Liver (tissue), 9 donors: ENCODE data around the gene IGF2BP3. TPM values are rescaled to one million over a fixed set of nuclear protein-coding genes. Genes with fewer than 3 reads are reported as not detected.

ENCODE experiments used
- DNase-seq: peaks from one replicate; pipeline ENCODE4 v3.0.0-alpha.2; 2017; ENCODE audit warnings: low spot score
- H3K27ac ChIP-seq, 2 donors: one replicate each; pipeline ENCODE4 v1.7.0; 2013; ENCODE audit warnings: inconsistent platforms in 2 of 2, low read length in 2 of 2, control low read depth in 1 of 2, low read depth in 1 of 2, mild to moderate bottlenecking in 1 of 2
- H3K27me3 ChIP-seq, 4 donors: one replicate each; pipeline versions ENCODE4 v1.6.1 to v1.7.0; 2013; ENCODE audit warnings: low read length in 3 of 4, inconsistent platforms in 1 of 4, mild to moderate bottlenecking in 1 of 4, moderate library complexity in 1 of 4; ENCODE audit not compliant: control insufficient read depth in 4 of 4, insufficient read depth in 4 of 4
- H3K36me3 ChIP-seq, 4 donors: one replicate each; pipeline versions ENCODE4 v1.6.1 to v1.7.0; 2013; ENCODE audit warnings: low read length in 3 of 4, mild to moderate bottlenecking in 3 of 4, low read depth in 1 of 4, moderate library complexity in 1 of 4; ENCODE audit not compliant: control insufficient read depth in 4 of 4, insufficient read depth in 3 of 4
- H3K4me1 ChIP-seq, 4 donors: one replicate each; pipeline versions ENCODE4 v1.6.1 to v1.7.0; 2013; ENCODE audit warnings: low read length in 3 of 4, mild to moderate bottlenecking in 3 of 4, moderate library complexity in 1 of 4; ENCODE audit not compliant: control insufficient read depth in 4 of 4, insufficient read depth in 4 of 4
- H3K4me3 ChIP-seq, 3 donors: one replicate each; pipeline versions ENCODE4 v1.6.1 to v1.7.0; 2013; ENCODE audit warnings: low read length in 3 of 3, control low read depth in 1 of 3, low read depth in 1 of 3, mild to moderate bottlenecking in 1 of 3
- H3K9ac ChIP-seq, 2 donors: one replicate each; pipeline ENCODE4 v1.7.0; 2013; ENCODE audit warnings: low read length in 2 of 2, mild to moderate bottlenecking in 2 of 2, moderate library complexity in 2 of 2, control low read depth in 1 of 2, low read depth in 1 of 2
- H3K9me3 ChIP-seq, 4 donors: one replicate each; pipeline versions ENCODE4 v1.6.1 to v1.7.0; 2013; ENCODE audit warnings: low read length in 3 of 4; ENCODE audit not compliant: control insufficient read depth in 4 of 4
- ATF3 ChIP-seq: IDR thresholded peaks from 2 replicates; pipeline ENCODE4 v1.6.1; 2016; ENCODE audit warnings: antibody characterized with exemption
- CTCF ChIP-seq: fragments of 150-350 bp; IDR thresholded peaks from 2 replicates; pipeline ENCODE4 v1.5.1; 2017; ENCODE audit warnings: improper control_type of control experiment, low read depth, low read length; ENCODE audit not compliant: missing input control
- EGR1 ChIP-seq, 2 donors: IDR thresholded peaks; 2 replicates each; pipeline ENCODE4 v1.6.1; 2016 to 2018; ENCODE audit warnings: antibody characterized with exemption in 2 of 2, low read depth in 2 of 2
- FOXA1 ChIP-seq: IDR thresholded peaks from 2 replicates; pipeline ENCODE4 v1.6.1; 2016; ENCODE audit warnings: antibody characterized with exemption
- FOXA2 ChIP-seq: IDR thresholded peaks from 2 replicates; pipeline ENCODE4 v1.6.1; 2016; ENCODE audit warnings: antibody characterized with exemption
- GABPA ChIP-seq, 2 donors: IDR thresholded peaks in 1 of 2; conservative IDR thresholded peaks in 1 of 2; 2 replicates each; pipeline ENCODE4 v1.6.1; 2016; ENCODE audit warnings: antibody characterized with exemption in 2 of 2, mild to moderate bottlenecking in 1 of 2, moderate library complexity in 1 of 2
- HNF4A ChIP-seq, 2 donors: conservative IDR thresholded peaks; 2 replicates each; pipeline ENCODE4 v1.6.1; 2016; ENCODE audit warnings: antibody characterized with exemption in 2 of 2, mild to moderate bottlenecking in 2 of 2
- HNF4G ChIP-seq: IDR thresholded peaks from 2 replicates; pipeline ENCODE4 v1.6.1; 2016; ENCODE audit warnings: antibody characterized with exemption
- JUND ChIP-seq, 2 donors: IDR thresholded peaks; 2 replicates each; pipeline ENCODE4 v1.6.1; 2016; ENCODE audit warnings: antibody characterized with exemption in 2 of 2
- MAX ChIP-seq: IDR thresholded peaks from 2 replicates; pipeline ENCODE4 v1.6.1; 2016; ENCODE audit warnings: antibody characterized with exemption
- NR2F2 ChIP-seq: IDR thresholded peaks from 2 replicates; pipeline ENCODE4 v1.6.1; 2016; ENCODE audit warnings: antibody characterized with exemption
- RAD21 ChIP-seq, 2 donors: IDR thresholded peaks; 2 replicates each; pipeline ENCODE4 v1.6.1; 2016; ENCODE audit warnings: antibody characterized with exemption in 2 of 2, mild to moderate bottlenecking in 2 of 2
- REST ChIP-seq: IDR thresholded peaks from 2 replicates; pipeline ENCODE4 v1.6.1; 2016; ENCODE audit warnings: antibody characterized with exemption, mild to moderate bottlenecking
- RXRA ChIP-seq, 2 donors: IDR thresholded peaks; 2 replicates each; pipeline ENCODE4 v1.6.1; 2017 to 2018; ENCODE audit warnings: antibody characterized with exemption in 2 of 2, mild to moderate bottlenecking in 1 of 2
- SP1 ChIP-seq: IDR thresholded peaks from 2 replicates; pipeline ENCODE4 v1.6.1; 2018; ENCODE audit warnings: antibody characterized with exemption, mild to moderate bottlenecking
- TAF1 ChIP-seq: conservative IDR thresholded peaks from 2 replicates; pipeline ENCODE4 v1.6.1; 2016; ENCODE audit warnings: antibody characterized with exemption, mild to moderate bottlenecking
- YY1 ChIP-seq: IDR thresholded peaks from 2 replicates; pipeline ENCODE4 v1.6.1; 2016; ENCODE audit warnings: antibody characterized with exemption, mild to moderate bottlenecking
- ZBTB33 ChIP-seq: IDR thresholded peaks from 2 replicates; pipeline ENCODE4 v1.6.1; 2016; ENCODE audit warnings: antibody characterized with exemption
- WGBS: extraction: QIAGEN DNeasy Blood & Tissue Kit; methylation state at CpG from one replicate; pipeline ENCODE4 v1.1.7; 2013; 5-methylcytosine and 5-hydroxymethylcytosine counted together
- polyA plus RNA-seq, 2 donors: library from polyadenylated mRNA; stranded (reverse) in 1 of 2; unstranded in 1 of 2; fragments of 200-250 nt in 1 of 2; fragments of >200 nt in 1 of 2; fragmentation: Nextera tagmentation in 1 of 2; extraction: Ambion mirVana in 1 of 2; gene quantifications; one replicate each; pipeline versions ENCODE4 v1.2.1 to v1.2.3, GENCODE V29; 2013 to 2015
- total RNA-seq, 2 donors: library from RNA; depleted of rRNA; stranded (reverse); fragments of >200 nt; gene quantifications; one replicate each; pipeline ENCODE4 v1.2.3, GENCODE V29; 2014
- donor health status: healthy.
- donor health status: healthy.
- donor health status: healthy.
- donor health status: healthy.
- donor health status: healthy.

Gene IGF2BP3
- total and polyA plus RNA-seq, 4 donors = 0.17 to 28.4 (median 0.23) TPM; not detected in 1

- no peaks in the 10 kb centered on the region for H3K36me3 ChIP-seq
- H3K9ac ChIP-seq = no peak overlapping the region
- H3K9me3 ChIP-seq = no peaks in the 10 kb centered on the region
- peaks cover 11 to 47% (median 39%) of the 10 kb centered on the region in 4 donors for H3K4me1 ChIP-seq
- H3K27ac ChIP-seq = no peak overlapping the region
- DNase-seq = no peak
- no peaks in the 10 kb centered on the region for H3K27me3 ChIP-seq
- no peak overlapping the region for H3K4me3 ChIP-seq
- 56% methylated on average over 2 of the region's 2 CpGs for WGBS
- no peak for TF ChIP-seq ZBTB33
- no peak for TF ChIP-seq HNF4G
- no peak for TF ChIP-seq EGR1 (IDR thresholded peaks at IDR 0.05; ENCODE audit: low read depth in 2 of 2)
- no peak for TF ChIP-seq CTCF
- TF ChIP-seq ATF3 = no peak
- no peak for TF ChIP-seq HNF4A (conservative IDR thresholded peaks at IDR 0.05)
- no peak for TF ChIP-seq GABPA (IDR thresholded peaks at IDR 0.05 in 1 of 2, conservative IDR thresholded peaks at IDR 0.05 in 1 of 2)
- TF ChIP-seq YY1 = no peak
- no peak for TF ChIP-seq FOXA2
- TF ChIP-seq RXRA (IDR thresholded peaks at IDR 0.05) = no peak
- no peak for TF ChIP-seq SP1
- TF ChIP-seq JUND (IDR thresholded peaks at IDR 0.05) = no peak
- no peak for TF ChIP-seq RAD21 (IDR thresholded peaks at IDR 0.05)
- TF ChIP-seq FOXA1 = no peak
- no peak for TF ChIP-seq REST
- no peak for TF ChIP-seq NR2F2
- no peak for TF ChIP-seq MAX
- no peak for TF ChIP-seq TAF1
Measured at GRCh38 chr7:23338863-23339262, 131.4 kb downstream of the IGF2BP3 start.
